ENCODE measurements around the gene ARPC1A.
A peak's percentile ranks its signal among the peaks of the same experiment; 100 is the strongest.
"Not testable (repeated sequence)": the region's sequence is repeated elsewhere in the genome, so short reads cannot be mapped to it uniquely, and the experiment has no call there.

ARPC1A gene

DNA sequence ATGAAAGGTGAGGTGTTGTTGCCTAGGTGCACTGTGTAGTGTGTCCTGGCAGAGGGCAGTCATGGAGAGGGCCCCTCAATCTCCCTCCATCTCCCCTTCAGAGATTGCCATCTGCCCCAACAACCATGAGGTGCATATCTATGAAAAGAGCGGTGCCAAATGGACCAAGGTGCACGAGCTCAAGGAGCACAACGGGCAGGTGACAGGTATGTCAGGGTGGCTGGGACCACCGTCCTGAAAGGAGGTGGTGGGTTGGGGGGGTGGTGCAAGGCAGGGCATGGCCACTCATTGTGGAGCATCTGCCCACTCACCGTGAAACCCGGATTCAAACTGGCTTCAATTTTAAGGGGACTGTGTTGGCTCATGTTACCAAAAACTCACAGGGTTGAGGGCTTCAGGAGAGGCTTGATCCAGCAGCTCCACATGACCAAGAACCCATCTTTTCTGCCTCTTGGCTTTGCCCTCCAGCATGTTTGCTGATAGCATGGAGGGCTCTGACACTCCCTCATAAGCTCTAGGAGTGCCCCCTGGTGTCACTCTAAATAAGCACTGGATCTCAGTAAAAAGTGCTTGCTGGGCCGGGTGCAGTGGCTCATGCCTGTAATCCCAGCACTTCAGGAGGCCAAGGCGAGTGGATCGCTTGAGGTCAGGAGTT lies 61.0 kb downstream of the ARPC1A start:
- DNase-seq (ENCODE audit: low read depth in 1 of 2, low spot score in 1 of 2) = no peak

DNA sequence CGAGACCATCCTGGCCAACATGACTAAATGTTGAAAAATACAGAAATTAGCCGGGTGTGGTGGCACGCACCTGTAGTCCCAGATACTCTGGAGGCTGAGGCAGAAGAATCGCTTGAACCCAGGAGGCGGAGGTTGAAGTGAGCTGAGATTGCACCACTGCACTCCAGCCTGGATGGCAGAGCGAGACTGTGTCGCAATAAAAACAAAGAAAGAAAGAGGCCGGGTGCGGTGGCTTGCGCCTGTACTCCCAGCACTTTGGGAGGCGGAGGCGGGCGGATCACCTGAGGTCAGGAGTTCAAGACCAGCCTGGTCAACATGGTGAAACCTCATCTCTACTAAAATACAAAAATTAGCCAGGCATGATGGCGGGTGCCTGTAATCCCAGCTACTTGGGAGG lies 61.5 kb downstream of the ARPC1A start:
- not testable (repeated sequence) for DNase-seq (ENCODE audit: low read depth in 1 of 2, low spot score in 1 of 2)

DNA sequence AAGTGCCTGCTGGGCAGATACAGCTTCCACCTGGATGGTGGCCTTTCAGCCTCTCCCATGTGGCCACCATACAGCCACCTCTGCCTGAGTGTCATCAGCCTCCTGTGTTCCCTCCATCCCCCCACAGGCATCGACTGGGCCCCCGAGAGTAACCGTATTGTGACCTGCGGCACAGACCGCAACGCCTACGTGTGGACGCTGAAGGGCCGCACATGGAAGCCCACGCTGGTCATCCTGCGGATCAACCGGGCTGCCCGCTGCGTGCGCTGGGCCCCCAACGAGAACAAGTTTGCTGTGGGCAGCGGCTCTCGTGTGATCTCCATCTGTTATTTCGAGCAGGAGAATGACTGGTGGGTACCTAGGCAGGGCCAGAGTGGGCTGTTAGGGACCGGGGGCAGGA lies 62.2 kb downstream of the ARPC1A start:
- DNase-seq (ENCODE audit: low read depth in 1 of 2, low spot score in 1 of 2) = no peak

DNA sequence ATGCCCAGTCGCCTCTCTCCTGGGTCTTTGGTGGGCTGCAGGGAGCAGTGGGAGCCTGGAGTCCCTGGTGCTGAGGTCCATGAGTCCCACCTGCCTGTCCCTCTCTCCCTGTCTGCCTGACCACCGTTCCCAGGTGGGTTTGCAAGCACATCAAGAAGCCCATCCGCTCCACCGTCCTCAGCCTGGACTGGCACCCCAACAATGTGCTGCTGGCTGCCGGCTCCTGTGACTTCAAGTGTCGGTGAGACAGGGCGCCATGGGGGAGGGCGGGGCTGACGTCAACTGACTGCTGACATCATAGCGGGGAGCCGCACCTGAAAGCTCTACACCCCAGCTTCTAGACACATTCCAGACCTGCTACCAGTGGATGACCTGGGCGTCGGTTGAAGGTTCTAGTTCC lies 64.1 kb downstream of the ARPC1A start:
- no peak for DNase-seq (ENCODE audit: low read depth in 1 of 2, low spot score in 1 of 2)

DNA sequence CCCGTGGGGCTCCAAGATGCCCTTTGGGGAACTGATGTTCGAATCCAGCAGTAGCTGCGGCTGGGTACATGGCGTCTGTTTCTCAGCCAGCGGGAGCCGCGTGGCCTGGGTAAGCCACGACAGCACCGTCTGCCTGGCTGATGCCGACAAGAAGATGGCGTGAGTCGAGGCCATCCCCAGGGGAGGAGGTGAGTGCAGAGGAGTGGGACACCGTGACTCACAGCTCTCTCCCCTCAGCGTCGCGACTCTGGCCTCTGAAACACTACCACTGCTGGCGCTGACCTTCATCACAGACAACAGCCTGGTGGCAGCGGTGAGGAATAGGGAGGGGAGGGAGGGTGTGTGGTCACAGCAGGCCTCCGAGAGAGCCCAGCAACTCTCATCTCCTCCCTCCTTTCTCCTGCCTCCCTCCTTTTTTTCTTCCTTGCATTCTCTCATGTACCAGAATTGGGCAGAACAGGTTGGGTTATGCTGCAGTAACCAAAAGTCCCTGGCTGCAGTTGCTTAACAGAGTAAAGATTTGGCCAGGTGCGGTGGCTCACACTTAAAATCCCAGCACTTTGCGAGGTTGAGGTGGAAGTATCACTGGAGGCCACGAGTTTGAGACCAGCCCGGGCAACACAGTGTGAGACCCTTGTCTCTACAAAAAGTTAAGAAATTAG lies 65.4 kb downstream of the ARPC1A start:
- DNase-seq (ENCODE audit: low read depth in 1 of 2, low spot score in 1 of 2) = no peak

DNA sequence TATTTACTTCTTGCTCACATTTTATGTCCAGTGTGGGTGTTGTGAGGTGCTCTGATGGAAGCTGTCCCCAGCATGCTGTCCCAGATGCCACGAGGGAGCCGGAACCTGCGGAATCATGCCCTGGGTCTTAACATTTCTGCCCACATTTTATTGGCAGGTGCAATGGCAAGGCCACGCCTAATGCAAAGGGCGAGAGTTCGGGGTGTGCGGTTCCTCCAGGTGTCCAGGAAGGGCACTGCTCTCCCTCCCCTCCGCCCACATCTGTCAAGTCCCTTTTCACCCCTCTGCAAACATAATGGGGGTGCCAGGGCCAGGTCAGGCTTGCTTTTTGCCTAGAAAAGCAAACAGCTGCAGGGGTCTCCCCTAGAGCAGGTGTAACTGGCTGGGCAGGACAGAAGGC lies 66.3 kb downstream of the ARPC1A start:
- DNase-seq (ENCODE audit: low read depth in 1 of 2, low spot score in 1 of 2) = no peak

DNA sequence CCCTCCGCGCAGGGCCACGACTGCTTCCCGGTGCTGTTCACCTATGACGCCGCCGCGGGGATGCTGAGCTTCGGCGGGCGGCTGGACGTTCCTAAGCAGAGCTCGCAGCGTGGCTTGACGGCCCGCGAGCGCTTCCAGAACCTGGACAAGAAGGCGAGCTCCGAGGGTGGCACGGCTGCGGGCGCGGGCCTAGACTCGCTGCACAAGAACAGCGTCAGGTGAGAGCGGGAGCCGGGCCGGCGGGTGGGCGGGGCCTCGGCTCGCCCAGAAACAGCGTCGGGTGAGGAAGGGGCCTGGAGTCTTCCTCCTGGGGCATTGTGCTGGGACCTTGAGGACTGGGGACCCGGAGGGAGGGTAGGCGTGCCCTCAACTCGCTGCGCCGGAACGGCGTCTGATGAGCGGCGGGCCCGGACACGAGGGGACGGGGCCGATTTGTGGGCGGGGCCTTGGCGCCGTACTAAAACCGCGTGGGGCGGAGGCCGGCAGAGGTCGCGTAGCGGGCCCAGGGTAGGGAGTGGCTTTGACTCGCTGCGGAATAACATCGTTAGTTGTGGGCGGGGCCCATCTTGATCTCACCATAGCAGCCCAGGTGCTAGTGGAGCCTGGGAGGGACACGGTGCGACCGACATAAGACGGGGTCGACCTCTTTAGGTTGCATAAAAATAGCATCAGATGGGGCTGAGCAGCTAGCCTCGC lies 67.1 kb downstream of the ARPC1A start:
- DNase-seq (ENCODE audit: low read depth in 1 of 2, low spot score in 1 of 2) = peak; percentile 57 to 60

DNA sequence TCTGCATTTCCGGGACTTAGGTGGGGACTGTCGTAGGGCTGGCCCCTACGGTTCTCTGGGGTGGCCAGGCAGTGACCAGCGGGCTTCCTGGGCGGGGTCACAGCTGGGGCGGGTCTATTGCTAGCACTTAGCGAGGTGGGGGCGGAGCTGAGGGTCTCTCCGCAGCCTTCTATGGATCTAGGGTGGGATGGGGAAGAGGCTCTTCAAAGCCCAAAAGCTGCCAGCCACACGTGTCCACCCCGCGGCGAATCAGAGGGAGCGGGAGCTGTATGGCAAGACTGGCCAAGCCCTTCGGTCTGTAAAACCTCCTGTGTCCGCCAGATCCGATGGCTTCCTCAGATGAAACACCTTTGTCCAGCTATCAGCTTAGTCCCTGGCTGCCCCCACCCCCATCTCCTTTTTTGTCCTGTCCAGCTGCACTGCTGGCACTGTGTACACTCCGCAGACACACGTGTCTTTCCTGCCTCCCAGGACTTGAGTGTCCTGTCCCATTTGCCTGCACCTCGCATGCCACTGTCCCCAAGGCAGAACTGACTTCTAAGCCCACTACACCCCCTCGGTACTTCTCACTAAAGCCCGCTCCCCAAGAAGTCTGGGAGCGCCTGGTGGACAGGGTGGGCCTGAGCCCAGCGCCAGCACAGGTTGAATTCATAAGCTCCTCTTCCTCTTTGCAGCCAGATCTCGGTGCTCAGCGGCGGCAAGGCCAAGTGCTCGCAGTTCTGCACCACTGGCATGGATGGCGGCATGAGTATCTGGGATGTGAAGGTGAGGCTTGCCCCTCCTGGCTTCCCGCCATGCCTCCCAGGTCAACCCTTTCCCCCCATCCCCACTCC lies 67.9 kb downstream of the ARPC1A start:
- DNase-seq (ENCODE audit: low read depth in 1 of 2, low spot score in 1 of 2) = no peak

DNA sequence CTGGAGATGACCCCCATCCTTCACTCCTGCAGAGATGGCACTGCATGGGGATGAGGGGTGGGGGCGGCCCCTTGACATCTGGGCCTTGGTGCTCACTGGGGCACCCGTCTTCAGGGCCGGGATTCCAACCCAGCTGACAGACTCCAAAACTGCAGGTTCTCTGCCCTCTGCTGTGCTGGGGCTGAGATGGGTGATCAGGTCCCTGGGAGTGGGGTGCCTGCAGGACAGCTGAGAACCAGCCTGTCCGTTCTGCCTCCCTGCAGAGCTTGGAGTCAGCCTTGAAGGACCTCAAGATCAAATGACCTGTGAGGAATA lies 68.4 kb downstream of the ARPC1A start:
- no peak for DNase-seq (ENCODE audit: low read depth in 1 of 2, low spot score in 1 of 2)

DNA sequence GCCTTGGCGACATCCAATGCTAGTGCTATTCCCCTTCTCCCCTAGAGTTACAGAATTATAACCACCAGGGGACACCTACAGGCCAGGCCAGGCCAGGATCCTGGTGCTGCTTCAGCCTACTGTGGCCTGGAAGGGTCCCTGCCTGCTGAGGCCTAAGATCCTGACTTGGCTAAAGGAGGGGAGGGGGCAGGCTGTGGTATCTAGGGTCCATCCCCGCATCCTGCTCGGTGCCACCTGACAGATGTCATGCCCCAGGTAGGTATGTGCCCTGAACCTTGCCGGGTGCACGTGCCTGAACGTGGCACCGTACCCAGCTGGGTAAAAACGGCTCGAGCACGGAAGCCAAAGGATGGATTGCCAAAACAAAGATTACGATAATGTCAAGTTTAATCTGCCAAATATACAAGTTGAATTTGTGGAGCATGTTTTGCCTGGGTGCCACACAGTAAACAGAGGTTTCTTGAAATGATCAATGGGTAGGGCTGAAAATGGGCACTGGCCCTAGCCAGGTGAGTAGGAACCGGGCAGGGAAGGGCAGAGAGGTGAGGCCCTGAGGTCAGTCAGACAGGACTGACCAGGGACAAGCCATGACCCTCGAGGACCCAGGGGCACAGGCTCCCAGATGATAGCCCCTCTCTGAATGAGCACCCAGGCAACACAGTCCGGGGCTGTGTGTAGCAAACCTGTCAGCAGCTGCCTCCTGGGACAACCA lies 70.1 kb downstream of the ARPC1A start:
- DNase-seq (ENCODE audit: low read depth in 1 of 2, low spot score in 1 of 2) = no peak

DNA sequence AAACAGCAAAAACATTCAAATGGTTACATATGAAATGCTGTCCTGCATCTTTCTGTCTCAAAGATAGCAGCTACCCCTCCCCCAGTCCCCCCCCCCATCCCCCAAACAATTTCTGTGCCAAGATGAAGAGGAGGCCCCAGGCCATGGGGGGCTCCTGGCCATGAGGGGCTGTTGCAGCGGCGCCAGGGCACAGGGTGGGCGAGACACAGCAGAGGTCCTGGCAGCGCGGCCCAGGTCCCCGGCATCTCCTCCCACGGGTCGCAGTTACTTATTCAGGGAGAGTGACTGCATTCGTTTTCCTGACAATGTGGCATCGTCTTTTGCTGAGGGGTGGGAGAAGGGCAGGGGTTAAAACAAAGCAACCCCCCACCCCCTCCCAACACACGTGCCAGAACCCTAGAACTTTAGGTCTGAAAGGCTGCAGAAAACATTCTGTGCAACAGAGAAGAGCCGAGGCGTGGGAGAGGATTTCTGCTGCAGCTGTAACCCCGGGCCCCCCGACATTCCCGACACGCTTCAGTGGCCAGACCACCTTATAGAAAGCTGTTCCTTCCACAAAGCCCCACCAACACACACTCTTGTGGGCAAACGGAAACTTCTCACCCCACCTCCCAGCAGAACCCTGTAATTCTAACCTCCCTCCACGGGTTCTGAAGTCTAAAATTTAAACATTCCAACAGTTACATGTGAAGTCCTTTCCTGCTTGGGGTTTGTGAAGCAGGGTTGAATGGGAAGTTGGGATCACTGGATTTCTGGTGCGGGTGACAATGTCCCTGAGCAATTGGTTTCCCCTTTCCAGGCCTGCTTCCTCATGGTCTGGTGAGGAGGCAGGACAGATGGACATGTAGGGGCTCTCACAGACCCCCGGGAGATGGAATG lies 71.0 kb downstream of the ARPC1A start:
- no peak for DNase-seq (ENCODE audit: low read depth in 1 of 2, low spot score in 1 of 2)

DNA sequence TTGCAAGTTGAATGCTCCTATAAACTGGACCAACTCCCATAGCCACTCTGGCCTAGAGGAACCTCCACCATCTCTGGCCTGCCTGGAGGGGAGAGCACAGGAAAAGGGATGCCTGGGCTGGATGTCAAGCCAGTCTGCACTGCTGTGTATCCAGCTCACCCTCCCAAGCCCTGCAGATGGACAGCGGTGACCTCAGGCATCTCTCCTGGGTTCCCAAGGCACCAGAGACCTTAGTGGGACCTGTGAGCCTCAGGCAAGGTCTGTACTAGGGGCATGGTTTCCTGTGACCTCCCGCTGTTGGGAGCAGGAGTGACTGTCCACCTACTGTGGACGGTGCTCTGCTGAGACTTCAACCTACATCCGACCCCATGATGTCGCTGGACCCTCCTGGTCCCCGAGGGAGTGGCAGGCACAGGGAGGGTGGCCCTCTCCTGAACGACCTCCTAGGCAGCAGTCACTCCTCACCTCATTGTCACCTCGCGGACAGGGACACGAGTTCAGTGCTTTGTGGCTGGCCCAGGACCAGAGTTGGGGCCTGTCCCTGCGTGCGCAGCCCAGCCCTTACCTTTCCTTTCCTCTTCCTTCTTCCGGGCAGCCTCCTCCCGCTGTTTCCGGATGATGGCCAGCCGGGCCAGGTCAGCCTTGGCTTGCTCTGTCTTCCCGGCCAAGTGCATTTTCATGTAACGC lies 71.7 kb downstream of the ARPC1A start:
- no peak for DNase-seq (ENCODE audit: low read depth in 1 of 2, low spot score in 1 of 2)

DNA sequence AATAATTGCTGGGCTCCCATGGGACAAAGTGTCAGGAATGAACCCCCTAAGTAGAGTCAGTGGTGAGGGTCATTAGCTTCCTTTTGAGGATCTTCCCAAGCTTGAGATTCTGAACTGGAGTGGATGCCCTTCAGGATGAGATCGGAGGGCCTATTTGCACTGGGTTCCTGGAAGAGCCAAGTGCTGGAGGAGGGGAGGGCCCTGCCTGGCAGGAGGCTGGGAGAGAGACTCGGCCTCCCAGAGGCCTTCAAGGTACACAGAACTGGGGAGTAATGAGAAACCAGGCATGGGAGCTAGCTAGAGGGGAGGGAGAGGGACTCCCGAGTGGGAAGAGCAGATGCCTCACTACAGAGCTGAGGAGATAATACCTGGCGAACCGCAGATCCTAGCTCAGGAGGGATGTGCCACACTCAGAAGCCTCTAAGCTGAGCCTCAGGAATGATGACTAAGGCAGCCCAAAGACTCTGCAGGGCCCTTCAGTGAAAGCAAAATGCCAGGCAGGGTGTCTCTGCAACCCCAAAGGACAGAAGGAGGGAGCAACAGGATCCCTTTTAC lies 73.3 kb downstream of the ARPC1A start:
- DNase-seq (ENCODE audit: low read depth in 1 of 2, low spot score in 1 of 2) = no peak

DNA sequence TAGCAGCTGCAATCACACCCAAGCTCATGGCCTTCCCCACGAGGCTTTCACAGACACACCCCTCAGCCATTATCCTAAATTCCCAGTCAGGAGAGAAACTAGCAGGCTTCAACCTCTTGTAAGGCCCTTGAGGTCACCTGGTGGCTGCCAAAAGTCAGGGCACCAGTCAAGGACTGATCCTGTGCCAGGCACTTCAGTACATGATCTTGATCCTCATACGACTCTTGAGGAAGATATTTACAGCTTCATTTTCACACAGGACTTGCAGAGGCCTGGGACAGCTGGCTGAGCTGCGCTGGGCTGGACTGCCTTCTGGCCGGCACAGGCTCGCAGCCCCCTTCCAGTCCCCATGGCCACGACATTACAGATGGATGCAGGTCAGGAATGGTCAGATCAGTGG lies 73.9 kb downstream of the ARPC1A start:
- no peak for DNase-seq (ENCODE audit: low read depth in 1 of 2, low spot score in 1 of 2)

DNA sequence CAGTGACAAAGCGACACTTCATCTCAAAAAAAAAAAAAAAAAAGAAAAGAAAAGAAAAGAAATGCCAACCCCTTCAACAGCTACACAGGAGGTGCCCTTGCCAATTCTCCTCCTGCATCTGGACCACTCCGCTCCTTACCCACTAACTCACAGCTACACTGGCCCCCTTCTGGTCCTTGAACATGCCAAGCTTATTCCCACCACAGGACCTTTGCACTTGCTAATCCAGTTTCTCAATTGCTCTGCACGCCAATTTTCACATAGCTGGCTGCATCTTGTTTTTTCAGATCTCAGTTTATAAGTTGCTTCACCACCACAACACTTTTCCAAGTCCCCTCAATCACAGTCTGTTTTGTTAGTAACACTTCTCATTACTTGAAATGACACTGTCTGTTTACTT lies 77.2 kb downstream of the ARPC1A start:
- no peak for DNase-seq (ENCODE audit: low read depth in 1 of 2, low spot score in 1 of 2)

DNA sequence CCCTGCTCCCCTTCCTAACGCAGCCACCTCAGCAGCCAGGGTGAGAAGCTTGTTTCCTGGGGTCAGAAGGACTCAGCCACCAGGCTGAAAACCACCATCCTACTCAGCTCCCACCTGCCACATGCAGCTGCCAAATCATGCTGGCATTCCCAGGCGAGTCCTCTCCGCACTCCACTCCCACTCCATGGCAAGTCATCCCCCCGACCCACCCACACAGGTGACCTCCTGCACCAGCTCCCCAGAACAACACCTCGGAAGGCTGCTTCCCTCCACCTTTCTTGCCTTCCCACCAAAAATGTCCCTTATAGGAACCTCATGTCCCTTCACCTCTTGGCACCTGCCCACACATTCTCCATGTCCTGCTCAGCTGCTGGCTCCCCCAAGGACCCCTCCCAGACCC lies 78.1 kb downstream of the ARPC1A start:
- DNase-seq (ENCODE audit: low read depth in 1 of 2, low spot score in 1 of 2) = no peak

DNA sequence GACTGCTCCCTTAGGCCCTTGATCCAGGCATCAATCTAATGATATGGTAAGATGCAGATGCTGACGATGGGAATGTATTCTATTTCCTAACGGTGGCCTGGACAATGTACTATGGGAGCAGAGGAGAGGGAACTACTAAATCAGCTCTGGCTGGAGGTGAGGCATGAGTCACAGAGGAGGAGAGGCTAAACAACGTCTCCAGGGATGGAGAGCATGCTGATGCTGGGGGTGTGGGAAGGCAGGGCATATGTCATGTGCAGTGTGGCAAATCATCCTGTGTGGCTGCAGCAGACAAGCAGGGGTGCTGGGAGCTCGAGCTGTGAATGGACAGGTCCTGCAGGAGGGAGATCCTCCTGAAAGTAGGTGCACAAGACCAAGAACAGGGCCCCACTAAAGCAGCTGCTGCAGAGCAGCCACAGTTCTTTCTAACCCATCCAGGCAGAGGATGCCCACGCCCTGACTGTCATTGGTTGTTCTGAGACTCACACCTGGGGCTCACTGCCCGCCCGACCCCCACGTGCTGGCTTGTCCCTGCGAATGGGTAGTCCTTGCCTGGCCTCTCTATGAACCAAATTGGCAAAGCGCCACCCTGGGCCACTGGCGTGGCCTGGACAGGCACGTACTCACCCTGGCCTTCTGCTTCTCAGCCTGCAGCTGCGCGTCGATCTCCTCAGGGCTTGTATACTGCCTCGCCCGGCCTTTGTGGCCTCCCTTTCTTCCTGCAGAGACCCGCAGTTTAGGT lies 78.7 kb downstream of the ARPC1A start:
- DNase-seq (ENCODE audit: low read depth in 1 of 2, low spot score in 1 of 2) = no peak

DNA sequence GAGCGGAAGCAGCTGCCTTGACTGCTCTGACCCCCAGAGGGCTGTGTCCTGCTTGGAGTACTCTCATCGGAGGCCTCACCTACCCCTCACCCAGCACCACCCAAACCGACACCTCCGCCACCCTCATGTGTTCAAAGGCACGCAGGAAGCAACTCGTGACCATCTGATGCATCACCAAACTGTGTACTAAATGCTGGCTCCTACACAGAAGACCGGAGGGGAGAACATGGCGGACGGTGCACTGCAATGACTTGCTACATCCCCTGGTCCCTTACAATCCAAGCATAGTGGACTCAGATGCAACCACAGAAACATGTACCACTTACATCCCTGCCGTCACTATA lies 79.3 kb downstream of the ARPC1A start:
- no peak for DNase-seq (ENCODE audit: low read depth in 1 of 2, low spot score in 1 of 2)

DNA sequence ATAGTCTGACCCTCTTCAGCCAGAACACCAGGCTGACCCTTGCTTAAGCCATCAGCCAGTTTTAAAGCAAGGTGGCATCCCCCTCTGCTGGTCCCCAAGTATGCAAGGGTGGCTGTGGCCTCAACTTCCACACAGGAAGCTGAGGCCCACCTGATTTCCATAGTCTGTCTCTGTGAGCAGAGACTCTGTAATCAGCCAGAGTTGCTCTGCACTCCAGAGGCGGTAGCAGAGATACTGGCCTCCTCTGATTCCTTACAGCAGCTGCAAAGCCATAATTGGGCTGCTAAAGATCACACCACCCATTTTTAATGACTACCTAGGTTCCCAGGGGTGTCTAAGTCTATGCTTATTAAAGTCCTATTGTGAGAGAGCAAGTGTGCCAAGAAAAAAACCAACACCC lies 80.9 kb downstream of the ARPC1A start:
- DNase-seq (ENCODE audit: low read depth in 1 of 2, low spot score in 1 of 2) = no peak
